ENCODE results near the gene CARD11. TPM values are rescaled to one million over a fixed set of nuclear protein-coding genes. Genes with fewer than 3 reads are reported as not detected.

Gene CARD11
- total and polyA plus RNA-seq, 4 donors, result 0.77 to 1.2 (median 1.1) TPM

GRCh38 chr7:2869981-2870380 is 173.7 kb downstream of the CARD11 start:
- Histone ChIP-seq H3K9me3 (ENCODE audit: control insufficient read depth, insufficient read depth, low read length) (no peaks in the 10 kb centered on the region), H3K4me3 (ENCODE audit: low read depth, low read length) (no peak overlapping the region), H3K27ac (ENCODE audit: low read depth, low read length) (no peak overlapping the region), H3K4me1 (ENCODE audit: control insufficient read depth, insufficient read depth, low read length) (peaks cover 9% of the 10 kb centered on the region), H3K27me3 (ENCODE audit: control insufficient read depth, insufficient read depth, low read length) (no peaks in the 10 kb centered on the region), H3K36me3 (ENCODE audit: control insufficient read depth, insufficient read depth, low read length) (no peaks in the 10 kb centered on the region)
- 93% methylated on average over 14 of the region's 15 CpGs for WGBS (ENCODE audit: insufficient coverage)
- DNase-seq (ENCODE audit: low read depth in 4 of 6, low spot score in 6 of 6), result no peak

GRCh38 chr7:2866601-2867000 is 177.1 kb downstream of the CARD11 start:
- 22% methylated on average over 1 of the region's 3 CpGs for WGBS (ENCODE audit: insufficient coverage)
- H3K27me3 ChIP-seq (ENCODE audit: control insufficient read depth, insufficient read depth, low read length), result no peaks in the 10 kb centered on the region
- DNase-seq (ENCODE audit: low read depth in 4 of 6, low spot score in 6 of 6), result no peak
- H3K27ac ChIP-seq (ENCODE audit: low read depth, low read length), result no peak overlapping the region
- peaks cover 22% of the 10 kb centered on the region for H3K4me1 ChIP-seq (ENCODE audit: control insufficient read depth, insufficient read depth, low read length)
- H3K4me3 ChIP-seq (ENCODE audit: low read depth, low read length), result no peak overlapping the region
- no peaks in the 10 kb centered on the region for H3K9me3 ChIP-seq (ENCODE audit: control insufficient read depth, insufficient read depth, low read length)
- no peaks in the 10 kb centered on the region for H3K36me3 ChIP-seq (ENCODE audit: control insufficient read depth, insufficient read depth, low read length)

GRCh38 chr7:2864999-2865670 is 178.5 kb downstream of the CARD11 start:
- Histone ChIP-seq H3K36me3 (ENCODE audit: control insufficient read depth, insufficient read depth, low read length) (no peaks in the 10 kb centered on the region), H3K27me3 (ENCODE audit: control insufficient read depth, insufficient read depth, low read length) (no peaks in the 10 kb centered on the region), H3K4me3 (ENCODE audit: low read depth, low read length) (no peak overlapping the region), H3K27ac (ENCODE audit: low read depth, low read length) (no peak overlapping the region), H3K9me3 (ENCODE audit: control insufficient read depth, insufficient read depth, low read length) (no peaks in the 10 kb centered on the region), H3K4me1 (ENCODE audit: control insufficient read depth, insufficient read depth, low read length) (peaks cover 18% of the 10 kb centered on the region)
- DNase-seq (ENCODE audit: low read depth in 4 of 6, low spot score in 6 of 6), result peak in 5 of 6 donors; percentile 57 to 96 (median 75)
- 48% methylated on average over 12 of the region's 17 CpGs for WGBS (ENCODE audit: insufficient coverage)

- Histone ChIP-seq H3K9me3 (ENCODE audit: control insufficient read depth, insufficient read depth, low read length) (no peaks in the 10 kb centered on the region), H3K27ac (ENCODE audit: low read depth, low read length) (no peak overlapping the region), H3K4me1 (ENCODE audit: control insufficient read depth, insufficient read depth, low read length) (peaks cover 18% of the 10 kb centered on the region), H3K4me3 (ENCODE audit: low read depth, low read length) (no peak overlapping the region), H3K27me3 (ENCODE audit: control insufficient read depth, insufficient read depth, low read length) (no peaks in the 10 kb centered on the region), H3K36me3 (ENCODE audit: control insufficient read depth, insufficient read depth, low read length) (no peaks in the 10 kb centered on the region)
- 91% methylated on average over 8 of the region's 12 CpGs for WGBS (ENCODE audit: insufficient coverage)
- no peak for DNase-seq (ENCODE audit: low read depth in 4 of 6, low spot score in 6 of 6)
Observed at GRCh38 chr7:2864204-2864985, 179.3 kb downstream of the CARD11 start.

GRCh38 chr7:2863461-2864066 is 180.1 kb downstream of the CARD11 start:
- DNase-seq (ENCODE audit: low read depth in 4 of 6, low spot score in 6 of 6), result no peak
- Histone ChIP-seq H3K27ac (ENCODE audit: low read depth, low read length) (peak overlapping the region; percentile 29), H3K36me3 (ENCODE audit: control insufficient read depth, insufficient read depth, low read length) (no peaks in the 10 kb centered on the region), H3K9me3 (ENCODE audit: control insufficient read depth, insufficient read depth, low read length) (no peaks in the 10 kb centered on the region), H3K4me3 (ENCODE audit: low read depth, low read length) (no peak overlapping the region), H3K27me3 (ENCODE audit: control insufficient read depth, insufficient read depth, low read length) (no peaks in the 10 kb centered on the region), H3K4me1 (ENCODE audit: control insufficient read depth, insufficient read depth, low read length) (peaks cover 18% of the 10 kb centered on the region)
- WGBS (ENCODE audit: insufficient coverage), result 43% methylated on average over 16 of the region's 18 CpGs

GRCh38 chr7:2862831-2863361 is 180.8 kb downstream of the CARD11 start:
- Histone ChIP-seq H3K4me1 (ENCODE audit: control insufficient read depth, insufficient read depth, low read length) (peaks cover 18% of the 10 kb centered on the region), H3K9me3 (ENCODE audit: control insufficient read depth, insufficient read depth, low read length) (no peaks in the 10 kb centered on the region), H3K27me3 (ENCODE audit: control insufficient read depth, insufficient read depth, low read length) (no peaks in the 10 kb centered on the region), H3K27ac (ENCODE audit: low read depth, low read length) (no peak overlapping the region), H3K36me3 (ENCODE audit: control insufficient read depth, insufficient read depth, low read length) (no peaks in the 10 kb centered on the region), H3K4me3 (ENCODE audit: low read depth, low read length) (no peak overlapping the region)
- WGBS (ENCODE audit: insufficient coverage), result 76% methylated on average over 20 of the region's 22 CpGs
- no peak for DNase-seq (ENCODE audit: low read depth in 4 of 6, low spot score in 6 of 6)

GRCh38 chr7:2861509-2861908 is 182.2 kb downstream of the CARD11 start:
- no peaks in the 10 kb centered on the region for H3K36me3 ChIP-seq (ENCODE audit: control insufficient read depth, insufficient read depth, low read length)
- H3K9me3 ChIP-seq (ENCODE audit: control insufficient read depth, insufficient read depth, low read length), result peaks cover 2% of the 10 kb centered on the region
- no peak overlapping the region for H3K4me3 ChIP-seq (ENCODE audit: low read depth, low read length)
- H3K4me1 ChIP-seq (ENCODE audit: control insufficient read depth, insufficient read depth, low read length), result peaks cover 18% of the 10 kb centered on the region
- H3K27ac ChIP-seq (ENCODE audit: low read depth, low read length), result no peak overlapping the region
- no peak for DNase-seq (ENCODE audit: low read depth in 4 of 6, low spot score in 6 of 6)
- WGBS (ENCODE audit: insufficient coverage), result 80% methylated on average over 1 of the region's 4 CpGs
- H3K27me3 ChIP-seq (ENCODE audit: control insufficient read depth, insufficient read depth, low read length), result no peaks in the 10 kb centered on the region

- H3K36me3 ChIP-seq (ENCODE audit: control insufficient read depth, insufficient read depth, low read length), result no peaks in the 10 kb centered on the region
- peaks cover 18% of the 10 kb centered on the region for H3K4me1 ChIP-seq (ENCODE audit: control insufficient read depth, insufficient read depth, low read length)
- WGBS (ENCODE audit: insufficient coverage), result 42% methylated on average over 8 of the region's 14 CpGs
- DNase-seq (ENCODE audit: low read depth in 4 of 6, low spot score in 6 of 6), result peak in 1 of 6 donors; percentile 36
- no peak overlapping the region for H3K27ac ChIP-seq (ENCODE audit: low read depth, low read length)
- peaks cover 2% of the 10 kb centered on the region for H3K9me3 ChIP-seq (ENCODE audit: control insufficient read depth, insufficient read depth, low read length)
- no peak overlapping the region for H3K4me3 ChIP-seq (ENCODE audit: low read depth, low read length)
- H3K27me3 ChIP-seq (ENCODE audit: control insufficient read depth, insufficient read depth, low read length), result no peaks in the 10 kb centered on the region
Observed at GRCh38 chr7:2860627-2861133, 183.0 kb downstream of the CARD11 start.

GRCh38 chr7:2859952-2860351 is 183.7 kb downstream of the CARD11 start:
- WGBS (ENCODE audit: insufficient coverage), result 100% methylated on average over 1 of the region's 6 CpGs
- no peak overlapping the region for H3K27ac ChIP-seq (ENCODE audit: low read depth, low read length)
- H3K36me3 ChIP-seq (ENCODE audit: control insufficient read depth, insufficient read depth, low read length), result no peaks in the 10 kb centered on the region
- DNase-seq (ENCODE audit: low read depth in 4 of 6, low spot score in 6 of 6), result no peak
- no peak overlapping the region for H3K4me3 ChIP-seq (ENCODE audit: low read depth, low read length)
- no peaks in the 10 kb centered on the region for H3K27me3 ChIP-seq (ENCODE audit: control insufficient read depth, insufficient read depth, low read length)
- H3K4me1 ChIP-seq (ENCODE audit: control insufficient read depth, insufficient read depth, low read length), result peaks cover 12% of the 10 kb centered on the region
- peaks cover 2% of the 10 kb centered on the region for H3K9me3 ChIP-seq (ENCODE audit: control insufficient read depth, insufficient read depth, low read length)
